Parathyroid adenoma (tissue), 2 donors: Measurements from ENCODE around the gene SOX9.

Experiments used
- H2AFZ ChIP-seq: fragments of 300-600 bp; sonication (generic); one replicate; pipeline ENCODE4 v1.7.0; 2017; ENCODE audit warnings: antibody characterized with exemption, mild to moderate bottlenecking
- H3K27ac ChIP-seq: fragments of 300-600 bp; sonication (generic); one replicate; pipeline ENCODE4 v1.7.0; 2017
- H3K27me3 ChIP-seq: fragments of 300-600 bp; sonication (generic); one replicate; pipeline ENCODE4 v1.7.0; 2017; ENCODE audit warnings: low read length; ENCODE audit not compliant: control insufficient read depth, insufficient read depth
- H3K36me3 ChIP-seq: fragments of 300-600 bp; sonication (generic); one replicate; pipeline ENCODE4 v1.7.0; 2017; ENCODE audit warnings: low read length; ENCODE audit not compliant: control insufficient read depth, insufficient read depth
- H3K4me1 ChIP-seq: fragments of 300-600 bp; sonication (generic); one replicate; pipeline ENCODE4 v1.7.0; 2017; ENCODE audit warnings: control low read depth
- H3K4me2 ChIP-seq: fragments of 300-600 bp; sonication (generic); one replicate; pipeline ENCODE4 v1.7.0; 2017; ENCODE audit warnings: low read length
- H3K4me3 ChIP-seq: fragments of 300-600 bp; sonication (generic); one replicate; pipeline ENCODE4 v1.7.0; 2017; ENCODE audit warnings: low read depth, low read length
- H3K79me2 ChIP-seq: fragments of 300-600 bp; sonication (generic); one replicate; pipeline ENCODE4 v1.7.0; 2017; ENCODE audit warnings: control low read depth
- H3K9ac ChIP-seq: fragments of 300-600 bp; sonication (generic); one replicate; pipeline ENCODE4 v1.7.0; 2017; ENCODE audit warnings: mild to moderate bottlenecking
- H3K9me3 ChIP-seq: fragments of 300-600 bp; sonication (generic); one replicate; pipeline ENCODE4 v1.7.0; 2017; ENCODE audit warnings: low read length; ENCODE audit not compliant: control insufficient read depth
- TF ChIP-seq, protein P1 (sequence below): fragments of 300-600 bp; sonication (generic); IDR thresholded peaks from one replicate; pipeline ENCODE4 v1.7.0; 2017; ENCODE audit warnings: antibody characterized with exemption, mild to moderate bottlenecking
- donor health status: primary hyperparathyroidism.

The SOX9 gene

DNA sequence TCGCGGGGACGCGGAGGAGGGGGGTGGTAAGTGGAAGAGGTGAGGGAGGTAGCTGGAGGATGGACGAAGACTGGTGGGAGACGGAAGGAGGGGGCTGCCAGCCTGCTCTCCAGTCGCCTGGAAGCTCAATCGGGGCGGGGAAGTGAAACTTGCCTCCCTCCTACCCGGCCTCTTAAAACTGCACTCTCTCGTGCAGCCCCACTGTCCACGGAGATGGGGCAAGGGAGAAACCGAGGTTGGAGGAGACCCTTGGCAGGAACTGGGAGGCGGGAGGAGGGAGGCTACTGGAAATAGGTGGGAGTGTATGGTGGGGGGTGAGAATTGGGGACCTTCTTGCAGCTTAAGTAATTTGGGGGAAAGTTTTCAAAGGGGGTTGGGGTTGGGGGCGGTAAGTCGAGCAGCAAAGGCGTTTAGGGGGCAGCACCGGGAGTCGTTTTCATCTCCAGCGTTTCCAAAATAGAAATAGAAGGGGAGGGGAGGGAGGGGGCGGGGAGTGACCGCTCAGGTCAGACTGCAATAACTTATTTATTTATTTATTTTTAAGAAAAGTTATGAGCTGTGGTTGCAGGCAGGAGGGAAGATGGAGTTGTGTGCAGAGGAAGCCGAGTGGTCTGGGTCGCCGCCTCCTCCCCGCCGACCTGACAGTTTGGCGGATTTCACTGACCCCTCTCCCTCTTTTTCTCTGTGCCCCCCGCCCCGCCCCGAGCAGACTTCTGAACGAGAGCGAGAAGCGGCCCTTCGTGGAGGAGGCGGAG, 1.4 kb downstream of the SOX9 start:
- Histone ChIP-seq H3K9ac (no peak overlapping the region), H3K27me3 (peaks cover 6% of the 10 kb centered on the region), H3K36me3 (no peaks in the 10 kb centered on the region), H3K9me3 (no peaks in the 10 kb centered on the region), H3K79me2 (no peaks in the 10 kb centered on the region), H3K4me1 (no peaks in the 10 kb centered on the region), H3K4me2 (peak overlapping the region; percentile 59), H2AFZ (peak overlapping the region; percentile 38), H3K27ac (no peak overlapping the region), H3K4me3 (peak overlapping the region; percentile 50)
- TF ChIP-seq, protein P1, sequence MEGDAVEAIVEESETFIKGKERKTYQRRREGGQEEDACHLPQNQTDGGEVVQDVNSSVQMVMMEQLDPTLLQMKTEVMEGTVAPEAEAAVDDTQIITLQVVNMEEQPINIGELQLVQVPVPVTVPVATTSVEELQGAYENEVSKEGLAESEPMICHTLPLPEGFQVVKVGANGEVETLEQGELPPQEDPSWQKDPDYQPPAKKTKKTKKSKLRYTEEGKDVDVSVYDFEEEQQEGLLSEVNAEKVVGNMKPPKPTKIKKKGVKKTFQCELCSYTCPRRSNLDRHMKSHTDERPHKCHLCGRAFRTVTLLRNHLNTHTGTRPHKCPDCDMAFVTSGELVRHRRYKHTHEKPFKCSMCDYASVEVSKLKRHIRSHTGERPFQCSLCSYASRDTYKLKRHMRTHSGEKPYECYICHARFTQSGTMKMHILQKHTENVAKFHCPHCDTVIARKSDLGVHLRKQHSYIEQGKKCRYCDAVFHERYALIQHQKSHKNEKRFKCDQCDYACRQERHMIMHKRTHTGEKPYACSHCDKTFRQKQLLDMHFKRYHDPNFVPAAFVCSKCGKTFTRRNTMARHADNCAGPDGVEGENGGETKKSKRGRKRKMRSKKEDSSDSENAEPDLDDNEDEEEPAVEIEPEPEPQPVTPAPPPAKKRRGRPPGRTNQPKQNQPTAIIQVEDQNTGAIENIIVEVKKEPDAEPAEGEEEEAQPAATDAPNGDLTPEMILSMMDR, result no peak

DNA sequence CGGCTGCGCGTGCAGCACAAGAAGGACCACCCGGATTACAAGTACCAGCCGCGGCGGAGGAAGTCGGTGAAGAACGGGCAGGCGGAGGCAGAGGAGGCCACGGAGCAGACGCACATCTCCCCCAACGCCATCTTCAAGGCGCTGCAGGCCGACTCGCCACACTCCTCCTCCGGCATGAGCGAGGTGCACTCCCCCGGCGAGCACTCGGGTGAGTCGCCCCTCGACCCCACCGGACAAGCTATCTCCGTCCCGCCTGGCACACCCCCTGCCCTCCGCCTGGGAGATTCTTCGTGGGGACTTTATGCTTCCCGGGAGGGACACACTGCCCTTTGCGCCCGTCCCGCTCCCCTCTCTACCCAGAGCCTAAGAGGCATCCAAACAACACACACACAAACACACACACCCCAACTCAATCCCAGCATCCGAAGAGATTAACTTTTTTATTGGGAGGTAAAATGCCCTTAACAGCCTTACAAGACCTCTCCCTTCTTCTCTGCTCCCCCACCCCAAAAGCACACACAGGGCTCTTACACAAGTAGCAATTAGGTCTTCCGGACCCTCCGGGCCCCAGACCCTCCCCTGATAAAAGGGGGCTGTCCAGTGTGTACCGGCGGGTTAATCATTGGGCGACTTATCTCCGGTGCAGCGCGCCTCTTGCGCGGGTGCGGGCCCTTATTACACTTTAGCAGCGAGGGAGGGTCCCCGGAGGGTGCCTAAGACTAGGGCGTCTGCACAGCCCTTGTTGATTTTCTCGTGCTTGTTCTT, 2.1 kb downstream of the SOX9 start:
- H3K27me3 ChIP-seq, result peaks cover 2% of the 10 kb centered on the region

DNA sequence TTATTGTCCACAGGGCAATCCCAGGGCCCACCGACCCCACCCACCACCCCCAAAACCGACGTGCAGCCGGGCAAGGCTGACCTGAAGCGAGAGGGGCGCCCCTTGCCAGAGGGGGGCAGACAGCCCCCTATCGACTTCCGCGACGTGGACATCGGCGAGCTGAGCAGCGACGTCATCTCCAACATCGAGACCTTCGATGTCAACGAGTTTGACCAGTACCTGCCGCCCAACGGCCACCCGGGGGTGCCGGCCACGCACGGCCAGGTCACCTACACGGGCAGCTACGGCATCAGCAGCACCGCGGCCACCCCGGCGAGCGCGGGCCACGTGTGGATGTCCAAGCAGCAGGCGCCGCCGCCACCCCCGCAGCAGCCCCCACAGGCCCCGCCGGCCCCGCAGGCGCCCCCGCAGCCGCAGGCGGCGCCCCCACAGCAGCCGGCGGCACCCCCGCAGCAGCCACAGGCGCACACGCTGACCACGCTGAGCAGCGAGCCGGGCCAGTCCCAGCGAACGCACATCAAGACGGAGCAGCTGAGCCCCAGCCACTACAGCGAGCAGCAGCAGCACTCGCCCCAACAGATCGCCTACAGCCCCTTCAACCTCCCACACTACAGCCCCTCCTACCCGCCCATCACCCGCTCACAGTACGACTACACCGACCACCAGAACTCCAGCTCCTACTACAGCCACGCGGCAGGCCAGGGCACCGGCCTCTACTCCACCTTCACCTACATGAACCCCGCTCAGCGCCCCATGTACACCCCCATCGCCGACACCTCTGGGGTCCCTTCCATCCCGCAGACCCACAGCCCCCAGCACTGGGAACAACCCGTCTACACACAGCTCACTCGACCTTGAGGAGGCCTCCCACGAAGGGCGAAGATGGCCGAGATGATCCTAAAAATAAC, 3.0 kb downstream of the SOX9 start:
- Histone ChIP-seq H3K4me1 (no peaks in the 10 kb centered on the region), H3K9ac (no peak overlapping the region), H3K27me3 (no peaks in the 10 kb centered on the region), H3K4me3 (no peak overlapping the region), H3K4me2 (no peak overlapping the region), H3K36me3 (no peaks in the 10 kb centered on the region), H2AFZ (no peak overlapping the region), H3K79me2 (no peaks in the 10 kb centered on the region), H3K27ac (no peak overlapping the region), H3K9me3 (no peaks in the 10 kb centered on the region)
- TF ChIP-seq, protein P1, result no peak

More for the DNA sequence above, 2.1 kb downstream of the SOX9 start:
- peak overlapping the region; percentile 22 for H3K4me2 ChIP-seq
- H3K4me1 ChIP-seq, result no peaks in the 10 kb centered on the region
- no peak overlapping the region for H3K9ac ChIP-seq
- H3K9me3 ChIP-seq, result no peaks in the 10 kb centered on the region
- no peak overlapping the region for H3K4me3 ChIP-seq
- TF ChIP-seq, protein P1, result no peak
- H3K27ac ChIP-seq, result no peak overlapping the region
- H3K36me3 ChIP-seq, result no peaks in the 10 kb centered on the region
- no peak overlapping the region for H2AFZ ChIP-seq
- H3K79me2 ChIP-seq, result no peaks in the 10 kb centered on the region

DNA sequence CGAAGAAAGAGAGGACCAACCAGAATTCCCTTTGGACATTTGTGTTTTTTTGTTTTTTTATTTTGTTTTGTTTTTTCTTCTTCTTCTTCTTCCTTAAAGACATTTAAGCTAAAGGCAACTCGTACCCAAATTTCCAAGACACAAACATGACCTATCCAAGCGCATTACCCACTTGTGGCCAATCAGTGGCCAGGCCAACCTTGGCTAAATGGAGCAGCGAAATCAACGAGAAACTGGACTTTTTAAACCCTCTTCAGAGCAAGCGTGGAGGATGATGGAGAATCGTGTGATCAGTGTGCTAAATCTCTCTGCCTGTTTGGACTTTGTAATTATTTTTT, 3.6 kb downstream of the SOX9 start:
- Histone ChIP-seq H3K36me3 (no peaks in the 10 kb centered on the region), H3K27me3 (no peaks in the 10 kb centered on the region), H3K9ac (no peak overlapping the region), H2AFZ (no peak overlapping the region), H3K4me3 (no peak overlapping the region), H3K27ac (no peak overlapping the region), H3K79me2 (no peaks in the 10 kb centered on the region), H3K4me1 (no peaks in the 10 kb centered on the region), H3K4me2 (no peak overlapping the region), H3K9me3 (no peaks in the 10 kb centered on the region)
- TF ChIP-seq, protein P1, result no peak
